Measurements from ENCODE around the gene THRAP3. TPM values are rescaled to one million over a fixed set of nuclear protein-coding genes. Genes with fewer than 3 reads are reported as not detected.

THRAP3 gene
- total RNA-seq, 2 donors from 2014 or later = 64.3 to 66.4 TPM

DNA sequence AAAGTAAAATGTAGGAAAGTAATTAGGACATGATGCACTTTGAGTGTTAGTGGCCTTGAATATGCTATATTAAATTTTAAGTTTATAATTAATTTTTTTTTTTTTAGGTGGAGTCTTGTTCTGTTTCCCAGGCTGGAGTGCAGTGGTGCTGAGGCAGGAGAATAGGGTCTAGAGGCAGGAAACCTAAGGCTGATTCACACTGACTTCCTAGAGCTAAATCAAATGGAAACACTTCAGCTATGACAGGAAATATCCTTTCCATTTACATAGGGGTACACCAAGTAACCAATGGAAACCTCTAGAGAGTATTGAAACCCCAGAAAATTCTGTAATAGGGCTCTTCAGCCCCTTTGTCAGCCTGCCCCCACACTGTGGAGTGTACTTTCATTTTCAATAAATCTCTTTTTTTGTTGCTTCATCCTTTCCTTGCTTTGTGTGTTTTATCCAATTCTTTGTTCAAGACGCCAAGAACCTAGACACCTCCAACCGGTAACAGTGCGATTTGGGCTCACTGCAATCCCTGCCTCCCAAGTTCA, 17.9 kb upstream of the THRAP3 start:
- no peak overlapping the region for H3K4me3 ChIP-seq
- H3K27ac ChIP-seq = peak overlapping the region; percentile 47 to 67
- no peak for DNase-seq (ENCODE audit: low spot score)
- H3K9me3 ChIP-seq = no peaks in the 10 kb centered on the region
- no peaks in the 10 kb centered on the region for H3K36me3 ChIP-seq
- TF ChIP-seq, protein P1, sequence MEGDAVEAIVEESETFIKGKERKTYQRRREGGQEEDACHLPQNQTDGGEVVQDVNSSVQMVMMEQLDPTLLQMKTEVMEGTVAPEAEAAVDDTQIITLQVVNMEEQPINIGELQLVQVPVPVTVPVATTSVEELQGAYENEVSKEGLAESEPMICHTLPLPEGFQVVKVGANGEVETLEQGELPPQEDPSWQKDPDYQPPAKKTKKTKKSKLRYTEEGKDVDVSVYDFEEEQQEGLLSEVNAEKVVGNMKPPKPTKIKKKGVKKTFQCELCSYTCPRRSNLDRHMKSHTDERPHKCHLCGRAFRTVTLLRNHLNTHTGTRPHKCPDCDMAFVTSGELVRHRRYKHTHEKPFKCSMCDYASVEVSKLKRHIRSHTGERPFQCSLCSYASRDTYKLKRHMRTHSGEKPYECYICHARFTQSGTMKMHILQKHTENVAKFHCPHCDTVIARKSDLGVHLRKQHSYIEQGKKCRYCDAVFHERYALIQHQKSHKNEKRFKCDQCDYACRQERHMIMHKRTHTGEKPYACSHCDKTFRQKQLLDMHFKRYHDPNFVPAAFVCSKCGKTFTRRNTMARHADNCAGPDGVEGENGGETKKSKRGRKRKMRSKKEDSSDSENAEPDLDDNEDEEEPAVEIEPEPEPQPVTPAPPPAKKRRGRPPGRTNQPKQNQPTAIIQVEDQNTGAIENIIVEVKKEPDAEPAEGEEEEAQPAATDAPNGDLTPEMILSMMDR (IDR thresholded peaks at IDR 0.05) = no peak
- H3K4me1 ChIP-seq = peaks cover 0 to 57% of the 10 kb centered on the region in 2 donors
- no peaks in the 10 kb centered on the region for H3K27me3 ChIP-seq

DNA sequence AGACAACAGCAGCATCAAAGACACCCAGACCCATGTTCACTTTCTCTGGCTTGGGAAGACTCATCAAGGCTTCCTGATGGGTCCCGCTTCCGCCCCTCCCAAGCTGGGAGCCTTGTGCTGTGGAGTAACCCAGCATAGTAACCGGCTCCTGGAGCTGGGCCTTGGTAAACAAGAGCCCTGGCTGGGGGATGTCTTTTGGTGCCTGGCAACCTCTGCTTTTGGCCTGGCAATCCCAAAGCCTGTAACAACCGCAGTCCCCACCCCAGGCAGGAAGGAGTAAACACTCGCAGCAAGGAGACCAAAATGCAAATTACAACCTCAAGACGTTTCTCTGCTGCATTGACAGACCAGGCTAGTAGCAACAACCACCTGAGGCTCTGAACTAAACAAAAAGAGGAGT, 16.9 kb upstream of the THRAP3 start:
- no peaks in the 10 kb centered on the region for H3K27me3 ChIP-seq
- DNase-seq (ENCODE audit: low spot score) = peak; percentile 91
- no peaks in the 10 kb centered on the region for H3K9me3 ChIP-seq

DNA sequence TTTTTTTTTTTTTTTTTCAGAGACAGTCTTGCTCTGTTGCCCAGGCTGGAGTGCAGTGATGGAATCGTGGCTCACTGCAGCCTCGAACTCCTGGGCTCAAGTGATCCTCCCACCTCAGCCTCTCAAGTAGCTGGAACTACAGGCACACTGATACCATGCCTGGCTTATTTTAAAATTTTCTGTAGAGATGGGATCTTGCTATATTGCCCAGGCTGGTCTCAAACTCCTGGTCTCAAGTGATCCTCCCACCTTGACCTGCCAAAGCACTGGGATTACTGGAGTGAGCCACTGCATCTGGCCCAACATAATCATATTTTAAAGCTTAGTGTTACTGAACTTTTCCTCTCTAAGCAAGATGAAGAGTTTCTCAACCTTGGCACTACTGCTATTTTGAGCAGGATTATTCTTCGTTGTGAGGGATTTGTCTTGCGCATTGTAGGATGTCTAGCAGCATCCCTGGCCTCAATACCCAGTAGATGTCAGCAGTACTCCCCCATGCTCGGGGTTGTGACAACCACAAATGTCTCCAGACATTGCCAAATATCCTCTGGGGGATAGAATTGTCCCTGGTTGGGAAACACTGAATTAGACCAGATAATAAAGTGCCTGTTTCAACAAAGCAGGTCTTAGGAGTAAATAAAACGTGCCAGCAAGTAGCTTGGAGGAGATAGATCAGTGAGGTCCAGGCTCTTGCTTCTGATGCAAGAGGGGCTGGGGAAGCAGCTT, 15.1 kb upstream of the THRAP3 start:
- H3K4me3 ChIP-seq = no peak overlapping the region
- H3K27ac ChIP-seq = peak overlapping the region; percentile 19 to 33
- TF ChIP-seq, protein P1 (IDR thresholded peaks at IDR 0.05) = no peak
- H3K27me3 ChIP-seq = no peaks in the 10 kb centered on the region
- DNase-seq (ENCODE audit: low spot score) = peak; percentile 73
- no peaks in the 10 kb centered on the region for H3K36me3 ChIP-seq
- peaks cover 0 to 49% of the 10 kb centered on the region in 2 donors for H3K4me1 ChIP-seq
- no peaks in the 10 kb centered on the region for H3K9me3 ChIP-seq

More for the DNA sequence above, 16.9 kb upstream of the THRAP3 start:
- TF ChIP-seq, protein P1 (IDR thresholded peaks at IDR 0.05) = no peak
- Histone ChIP-seq H3K4me3 (peak overlapping the region in 1 of 2 donors; percentile 2), H3K27ac (peak overlapping the region; percentile 47 to 67), H3K36me3 (no peaks in the 10 kb centered on the region), H3K4me1 (peaks cover 0 to 62% of the 10 kb centered on the region in 2 donors)

DNA sequence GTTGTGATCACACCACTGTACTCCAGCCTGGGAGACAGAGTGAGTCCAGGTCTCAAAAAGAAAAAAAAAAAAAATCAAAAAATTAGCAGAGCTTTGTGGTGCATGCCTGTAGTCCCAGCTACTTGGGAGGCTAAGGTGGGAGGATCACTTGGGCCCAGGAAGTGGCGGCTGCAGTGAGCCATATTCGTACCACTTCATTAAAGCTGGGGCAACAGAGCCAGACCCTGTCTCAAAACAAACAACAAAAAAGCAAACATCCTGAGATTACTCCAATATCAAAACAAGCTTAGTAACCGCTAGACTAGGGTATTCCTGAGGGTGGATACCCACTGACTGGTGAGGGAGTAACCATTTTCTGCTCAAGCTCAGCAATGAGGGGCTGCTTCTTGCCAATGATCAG, 12.9 kb upstream of the THRAP3 start:
- Histone ChIP-seq H3K4me1 (peaks cover 0 to 33% of the 10 kb centered on the region in 2 donors), H3K27me3 (no peaks in the 10 kb centered on the region), H3K4me3 (no peak overlapping the region), H3K36me3 (no peaks in the 10 kb centered on the region), H3K27ac (no peak overlapping the region), H3K9me3 (no peaks in the 10 kb centered on the region)
- DNase-seq (ENCODE audit: low spot score) = no peak
- TF ChIP-seq, protein P1 (IDR thresholded peaks at IDR 0.05) = no peak

DNA sequence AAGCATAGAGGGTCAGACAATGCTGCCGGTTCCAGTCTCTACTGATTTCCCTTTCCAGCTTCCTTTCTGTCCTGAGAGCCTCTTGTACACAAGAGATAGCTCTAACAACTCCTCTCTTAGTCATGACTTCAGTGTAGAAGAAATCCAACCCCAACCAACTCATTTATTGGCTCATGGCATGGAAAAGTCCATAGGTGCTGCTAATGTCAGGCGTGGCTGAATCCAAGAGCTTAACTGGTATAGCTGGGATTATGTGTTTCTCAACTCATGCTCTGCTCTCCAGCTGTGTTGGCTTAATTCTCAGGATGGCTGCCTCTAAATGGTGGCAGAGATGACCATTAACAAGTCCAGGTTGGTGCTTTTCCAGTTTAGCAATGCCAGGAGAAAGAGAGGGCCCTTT, 12.4 kb upstream of the THRAP3 start:
- H3K27me3 ChIP-seq = no peaks in the 10 kb centered on the region
- H3K27ac ChIP-seq = no peak overlapping the region
- TF ChIP-seq, protein P1 (IDR thresholded peaks at IDR 0.05) = no peak
- no peak overlapping the region for H3K4me3 ChIP-seq
- DNase-seq (ENCODE audit: low spot score) = no peak
- H3K4me1 ChIP-seq = peaks cover 0 to 27% of the 10 kb centered on the region in 2 donors
- no peaks in the 10 kb centered on the region for H3K36me3 ChIP-seq
- H3K9me3 ChIP-seq = no peaks in the 10 kb centered on the region
